AG04449 (cell line): ENCODE results near the gene LRRC8E.

ENCODE experiments used
- CTCF ChIA-PET: fragments of 350-600 bp; formaldehyde crosslinking; extraction: SDS; loops from one replicate; lab custom pipeline; 2021; ENCODE audit warnings: antibody characterized with exemption; lab: Yijun Ruan, JAX
- POLR2A ChIA-PET: fragments of 400-600, 350-600 bp; formaldehyde crosslinking; extraction: SDS; loops from one replicate; lab custom pipeline; 2020; ENCODE audit warnings: antibody characterized with exemption, inconsistent platforms; lab: Yijun Ruan, JAX
- DNase-seq: peaks from one replicate; pipeline ENCODE4 v3.0.0-alpha.2; 2010; ENCODE audit warnings: low read depth, low spot score
- H3K4me3 ChIP-seq: 2 replicates; pipeline ENCODE4 v1.5.1; 2011; ENCODE audit warnings: low read depth, mild to moderate bottlenecking, control low read depth, low read length
- TF ChIP-seq, protein P1 (sequence below): IDR thresholded peaks from one replicate; pipeline ENCODE4 v1.5.1; 2011; ENCODE audit warnings: mild to moderate bottlenecking, moderate library complexity, low read length, control low read depth, inconsistent platforms; ENCODE audit not compliant: insufficient read depth; ENCODE audit errors: missing control alignments

The LRRC8E gene

DNA sequence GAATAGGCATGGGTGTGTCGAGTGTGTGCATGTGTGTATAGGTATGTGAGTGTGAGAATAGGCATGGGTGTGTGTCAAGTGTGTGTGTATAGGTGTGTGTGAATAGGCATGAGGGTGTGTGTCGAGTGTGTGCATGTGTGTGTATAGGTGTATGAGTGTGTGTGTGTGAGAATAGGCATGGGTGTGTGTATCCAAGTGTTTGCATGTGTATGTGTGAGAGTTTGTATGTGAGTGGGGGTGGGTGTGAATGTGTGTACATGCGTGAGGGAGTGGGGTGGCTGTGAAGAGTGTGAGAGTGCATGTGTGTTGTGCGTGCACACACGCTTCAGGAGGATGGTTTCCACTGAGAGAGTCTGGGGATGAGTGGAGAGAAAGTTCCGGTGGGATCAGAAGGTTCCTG lies 44.8 kb upstream of the LRRC8E start:
- POLR2A ChIA-PET = interaction anchor here (0.7 kb wide), 1 partner anchor 691 kb away, joined by 3 read pairs; no protein-coding TSS in a partner anchor
- no peak overlapping the region for H3K4me3 ChIP-seq
- CTCF ChIA-PET = interaction anchor here (1.0 to 3.3 kb wide), 2 partner anchors 10 to 101 kb away, joined by 3 to 21 read pairs; no protein-coding TSS in a partner anchor
- TF ChIP-seq, protein P1, sequence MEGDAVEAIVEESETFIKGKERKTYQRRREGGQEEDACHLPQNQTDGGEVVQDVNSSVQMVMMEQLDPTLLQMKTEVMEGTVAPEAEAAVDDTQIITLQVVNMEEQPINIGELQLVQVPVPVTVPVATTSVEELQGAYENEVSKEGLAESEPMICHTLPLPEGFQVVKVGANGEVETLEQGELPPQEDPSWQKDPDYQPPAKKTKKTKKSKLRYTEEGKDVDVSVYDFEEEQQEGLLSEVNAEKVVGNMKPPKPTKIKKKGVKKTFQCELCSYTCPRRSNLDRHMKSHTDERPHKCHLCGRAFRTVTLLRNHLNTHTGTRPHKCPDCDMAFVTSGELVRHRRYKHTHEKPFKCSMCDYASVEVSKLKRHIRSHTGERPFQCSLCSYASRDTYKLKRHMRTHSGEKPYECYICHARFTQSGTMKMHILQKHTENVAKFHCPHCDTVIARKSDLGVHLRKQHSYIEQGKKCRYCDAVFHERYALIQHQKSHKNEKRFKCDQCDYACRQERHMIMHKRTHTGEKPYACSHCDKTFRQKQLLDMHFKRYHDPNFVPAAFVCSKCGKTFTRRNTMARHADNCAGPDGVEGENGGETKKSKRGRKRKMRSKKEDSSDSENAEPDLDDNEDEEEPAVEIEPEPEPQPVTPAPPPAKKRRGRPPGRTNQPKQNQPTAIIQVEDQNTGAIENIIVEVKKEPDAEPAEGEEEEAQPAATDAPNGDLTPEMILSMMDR = no peak
- no peak for DNase-seq

DNA sequence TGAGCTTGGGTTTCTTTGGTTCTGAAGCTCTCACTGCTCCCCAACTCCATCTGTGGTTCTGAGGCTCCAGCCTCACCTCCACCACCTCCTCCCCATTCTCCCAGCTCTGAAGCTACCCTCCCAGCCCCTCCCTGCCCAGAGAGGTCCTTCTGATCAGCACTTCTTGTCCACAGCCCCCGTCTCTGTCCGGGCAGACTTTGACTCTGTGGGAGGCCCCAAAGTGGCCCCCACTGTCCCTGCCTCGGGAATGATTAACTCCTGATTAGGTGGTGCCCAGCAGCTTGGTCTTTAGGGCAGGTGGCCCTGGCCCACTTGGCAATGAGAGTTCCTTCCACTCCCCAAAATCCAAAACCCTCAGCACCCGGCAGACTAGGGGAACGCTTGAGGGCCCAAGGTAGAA lies 43.9 kb upstream of the LRRC8E start:
- no peak overlapping the region for H3K4me3 ChIP-seq
- ChIA-PET CTCF (interaction anchor here (1.0 to 3.3 kb wide), 2 partner anchors 10 to 100 kb away, joined by 3 to 21 read pairs; no protein-coding TSS in a partner anchor), POLR2A (interaction anchor here (0.7 kb wide), 1 partner anchor 690 kb away, joined by 3 read pairs; no protein-coding TSS in a partner anchor)
- TF ChIP-seq, protein P1 = no peak
- no peak for DNase-seq

DNA sequence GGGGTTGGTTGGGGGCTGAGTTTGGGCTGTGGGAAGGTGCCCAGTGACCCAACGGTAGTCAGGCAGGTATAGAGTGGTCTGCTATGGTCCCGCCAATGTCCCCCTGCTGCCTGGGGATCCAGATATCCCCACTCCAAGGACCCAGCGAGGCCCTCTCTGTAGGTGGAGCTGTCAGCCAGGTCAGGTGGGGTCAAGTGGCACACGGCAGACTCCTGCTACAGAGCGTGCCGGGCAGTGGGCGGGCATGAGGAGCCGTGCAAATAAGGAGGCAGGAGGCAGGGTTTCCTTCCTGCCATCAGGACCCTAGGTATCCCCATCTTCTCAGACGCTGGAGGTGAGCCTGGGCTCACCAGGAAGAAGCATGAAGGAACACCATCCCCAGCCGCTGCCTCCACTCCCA lies 43.4 kb upstream of the LRRC8E start:
- H3K4me3 ChIP-seq = no peak overlapping the region
- POLR2A ChIA-PET = no interaction called here
- CTCF ChIA-PET = interaction anchor here (3.3 kb wide), 1 partner anchor 9 kb away, joined by 21 read pairs; no protein-coding TSS in a partner anchor
- TF ChIP-seq, protein P1 = no peak
- no peak for DNase-seq

DNA sequence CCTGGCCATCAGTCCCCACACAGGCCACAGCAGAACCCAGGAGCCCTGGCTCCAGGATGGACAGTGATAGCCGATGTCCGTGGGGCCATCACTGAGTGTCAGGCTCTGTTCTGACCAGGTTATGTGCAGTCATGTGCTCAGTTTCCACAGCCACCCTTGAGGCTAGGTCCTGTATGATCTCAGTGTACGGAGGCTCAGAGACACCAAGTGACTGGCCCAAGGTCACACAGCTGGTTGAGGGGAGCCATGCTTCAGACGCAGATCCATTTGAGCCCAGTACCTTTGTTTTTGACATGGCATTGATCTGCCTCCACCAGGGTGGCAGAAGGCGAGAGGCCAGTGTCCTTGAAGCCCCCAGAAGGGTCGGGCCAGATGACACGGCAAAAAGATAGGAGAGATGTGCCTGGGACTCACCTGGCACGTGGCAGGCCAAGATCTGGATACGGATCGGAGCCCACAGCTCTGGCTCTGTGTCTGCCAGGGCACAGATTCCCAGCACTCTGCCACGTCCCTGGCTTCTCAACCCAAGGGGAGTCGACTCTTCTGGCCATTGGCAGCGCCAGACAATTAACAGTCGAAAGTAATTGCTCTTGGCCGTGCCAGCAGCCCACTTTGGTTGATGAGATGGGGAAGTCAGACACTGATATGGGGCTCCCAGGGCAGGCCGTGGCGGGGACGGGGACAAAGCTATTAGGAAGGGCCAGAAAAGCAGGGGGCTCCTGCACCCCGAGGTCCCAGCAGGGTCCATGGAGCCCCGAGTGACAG lies 42.7 kb upstream of the LRRC8E start:
- ChIA-PET CTCF (interaction anchor here (3.3 kb wide), 1 partner anchor 8 kb away, joined by 21 read pairs; no protein-coding TSS in a partner anchor), POLR2A (no interaction called here)
- DNase-seq = no peak
- TF ChIP-seq, protein P1 = no peak
- no peak overlapping the region for H3K4me3 ChIP-seq

DNA sequence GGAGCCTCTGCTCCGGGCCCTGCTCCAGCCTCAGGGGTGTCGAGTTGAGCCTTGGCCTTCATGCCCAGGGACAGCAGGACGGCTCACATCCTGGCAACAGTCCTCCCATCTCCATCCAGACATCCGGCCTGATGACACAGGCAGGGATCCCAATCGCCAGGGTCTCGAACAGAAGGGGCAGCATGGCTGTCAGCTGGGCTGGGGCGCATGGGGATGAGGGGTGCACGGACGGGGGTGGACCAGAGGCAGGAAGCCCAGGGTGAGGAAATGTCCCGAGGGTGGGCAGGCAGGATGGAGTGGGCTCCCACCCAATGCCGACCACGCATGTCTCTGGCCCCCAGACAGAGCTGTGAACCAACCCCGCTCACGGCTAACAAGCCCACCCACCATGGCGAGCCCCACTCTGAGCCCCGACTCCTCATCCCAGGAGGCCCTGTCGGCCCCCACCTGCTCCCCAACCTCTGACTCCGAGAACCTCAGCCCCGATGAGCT lies 42.1 kb upstream of the LRRC8E start:
- ChIA-PET POLR2A (no interaction called here), CTCF (interaction anchor here (3.3 kb wide), 1 partner anchor 8 kb away, joined by 21 read pairs; no protein-coding TSS in a partner anchor)
- DNase-seq = no peak
- no peak overlapping the region for H3K4me3 ChIP-seq
- TF ChIP-seq, protein P1 = no peak

DNA sequence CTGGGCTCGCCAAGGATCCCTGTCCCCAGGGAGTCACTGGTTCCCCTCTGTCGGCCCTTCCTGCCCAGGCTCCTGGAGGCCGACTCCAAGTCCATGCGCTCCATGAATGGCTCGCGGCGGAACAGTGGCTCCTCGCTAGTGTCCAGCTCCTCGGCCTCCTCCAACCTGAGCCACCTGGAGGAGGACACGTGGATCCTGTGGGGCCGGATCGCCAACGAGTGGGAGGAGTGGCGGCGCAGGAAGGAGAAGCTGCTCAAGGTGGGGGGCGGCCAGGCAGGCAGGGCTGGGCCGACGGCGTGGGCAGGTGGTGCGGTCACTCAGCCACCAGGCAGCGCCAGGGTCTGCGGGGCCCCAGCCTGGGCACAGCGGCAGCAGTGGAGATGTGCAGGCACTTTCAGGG lies 40.6 kb upstream of the LRRC8E start:
- TF ChIP-seq, protein P1 = no peak
- no peak overlapping the region for H3K4me3 ChIP-seq
- POLR2A ChIA-PET = no interaction called here
- CTCF ChIA-PET = interaction anchor here (1.2 kb wide), 1 partner anchor 96 kb away, joined by 3 read pairs; the partner anchor contains the start of gene TIMM44
- DNase-seq = no peak
